Endothelial cell of umbilical vein (primary cell): ENCODE results near the gene GRPR. TPM values are rescaled to one million over a fixed set of nuclear protein-coding genes. Genes with fewer than 3 reads are reported as not detected.

Experiments
- BruUV-seq: library from RNA; stranded (reverse); fragments of 400-500 nt; replicated peaks from 2 replicates; lab custom pipeline; 2021; lab: Mats Ljungman, UMichigan
- CTCF ChIA-PET: fragments of 300-600, 350-600 bp; sonication (Branson Sonifier 250); formaldehyde crosslinking; loops from one replicate; lab custom pipeline; 2021; ENCODE audit warnings: antibody characterized with exemption, inconsistent platforms; lab: Charles Lee
- POLR2A ChIA-PET: fragments of 300-600, 350-600 bp; sonication (Branson Sonifier 250); formaldehyde crosslinking; loops from one replicate; lab custom pipeline; 2021; ENCODE audit warnings: antibody characterized with exemption, inconsistent platforms; lab: Charles Lee
- DNase-seq: peaks from one replicate; pipeline ENCODE4 v3.0.0-alpha.2; 2011; ENCODE audit warnings: low read depth, low spot score
- FAIRE-seq: peaks from 2 replicates; lab custom pipeline; 2011; peaks lifted over from hg19 to GRCh38; lab: Jason Lieb, UNC
- H2AFZ ChIP-seq: 2 replicates; pipeline ENCODE4 v1.6.0; 2012; ENCODE audit warnings: low read depth, low read length, control low read depth, inconsistent platforms
- H3K27ac ChIP-seq: 2 replicates; pipeline ENCODE4 v1.5.1; 2011; ENCODE audit warnings: low read depth, mild to moderate bottlenecking, control low read depth, low read length, moderate library complexity; ENCODE audit not compliant: insufficient read depth
- H3K27me3 ChIP-seq, 2 experiments: 2 replicates each; pipeline versions ENCODE4 v1.6.0 to v1.6.1; 2011; ENCODE audit warnings: low read length in 2 of 2, mixed read lengths in 1 of 2; ENCODE audit not compliant: control insufficient read depth in 2 of 2, insufficient read depth in 2 of 2
- H3K36me3 ChIP-seq, 2 experiments: 2 replicates in 1 of 2; 3 replicates in 1 of 2; pipeline ENCODE4 v1.5.1; 2011; ENCODE audit warnings: low read length in 2 of 2, mild to moderate bottlenecking in 1 of 2, moderate library complexity in 1 of 2; ENCODE audit not compliant: control insufficient read depth in 2 of 2, insufficient read depth in 2 of 2; ENCODE audit errors: extremely low read depth in 1 of 2
- H3K4me1 ChIP-seq: 3 replicates; pipeline ENCODE4 v1.5.1; 2011; ENCODE audit warnings: mild to moderate bottlenecking, low read length; ENCODE audit not compliant: control insufficient read depth, insufficient read depth; ENCODE audit errors: extremely low read depth
- H3K4me2 ChIP-seq: 2 replicates; pipeline ENCODE4 v1.6.1; 2011; ENCODE audit warnings: low read length, control low read depth, mixed read lengths; ENCODE audit not compliant: insufficient read depth
- H3K4me3 ChIP-seq, 3 experiments: fragments of 200-600 bp in 1 of 3; sonication (generic), shearing (Covaris generic) in 1 of 3; replicated peaks in 1 of 3; 2 replicates each; pipeline ENCODE4 v1.5.1; 2011 to 2016; ENCODE audit warnings: control low read depth in 3 of 3, low read length in 3 of 3, mild to moderate bottlenecking in 2 of 3, inconsistent platforms in 1 of 3, low read depth in 1 of 3, moderate library complexity in 1 of 3; ENCODE audit not compliant: insufficient read depth in 1 of 3
- H3K79me2 ChIP-seq: 2 replicates; pipeline ENCODE4 v1.6.0; 2012; ENCODE audit warnings: low read length, inconsistent platforms; ENCODE audit not compliant: control insufficient read depth, insufficient read depth
- H3K9ac ChIP-seq: replicated peaks from 2 replicates; pipeline ENCODE3; 2011; ENCODE audit warnings: low read length, control low read depth; ENCODE audit not compliant: insufficient read depth; ENCODE audit errors: extremely low read depth
- H3K9me1 ChIP-seq: replicated peaks from 3 replicates; pipeline ENCODE4 v1.6.0; 2011; ENCODE audit warnings: mild to moderate bottlenecking, low read length; ENCODE audit not compliant: control insufficient read depth, insufficient read depth; ENCODE audit errors: extremely low read depth
- H3K9me3 ChIP-seq: replicated peaks from 2 replicates; pipeline ENCODE4 v1.5.1; 2012; ENCODE audit warnings: low read length, inconsistent platforms; ENCODE audit not compliant: control insufficient read depth, insufficient read depth
- H4K20me1 ChIP-seq: replicated peaks from 2 replicates; pipeline ENCODE3; 2011; ENCODE audit warnings: mild to moderate bottlenecking, low read length; ENCODE audit not compliant: control insufficient read depth, insufficient read depth; ENCODE audit errors: extremely low read depth
- CTCF ChIP-seq, 2 donors: IDR thresholded peaks; 1 replicate in 1 of 2; 2 replicates in 1 of 2; pipeline ENCODE4 v1.5.1; 2011; ENCODE audit warnings: low read length in 2 of 2, mild to moderate bottlenecking in 2 of 2, moderate library complexity in 2 of 2, control low read depth in 1 of 2, inconsistent platforms in 1 of 2, low read depth in 1 of 2; ENCODE audit not compliant: insufficient read depth in 1 of 2; ENCODE audit errors: extremely low read depth in 1 of 2
- EZH2 ChIP-seq: IDR thresholded peaks from 2 replicates; pipeline ENCODE4 v1.6.1; 2012; ENCODE audit warnings: borderline replicate concordance, low read depth, mild to moderate bottlenecking, moderate library complexity, low read length, inconsistent platforms; ENCODE audit not compliant: severe bottlenecking
- FOS ChIP-seq: IDR thresholded peaks from 2 replicates; pipeline ENCODE4 v1.6.1; 2011; ENCODE audit warnings: mild to moderate bottlenecking, low read length, moderate library complexity, borderline replicate concordance; ENCODE audit not compliant: insufficient read depth
- GATA2 ChIP-seq: IDR thresholded peaks from 2 replicates; pipeline ENCODE4 v1.7.0; 2011; ENCODE audit warnings: low read depth, mild to moderate bottlenecking, moderate library complexity, mixed read lengths, low read length; ENCODE audit not compliant: insufficient read length, insufficient read depth
- JUN ChIP-seq: IDR thresholded peaks from 2 replicates; pipeline ENCODE4 v1.6.1; 2011; ENCODE audit warnings: borderline replicate concordance, low read depth; ENCODE audit not compliant: insufficient read length, insufficient read depth
- MAX ChIP-seq: IDR thresholded peaks from 2 replicates; pipeline ENCODE4 v1.6.1; 2011; ENCODE audit not compliant: insufficient read depth, insufficient read length
- MYC ChIP-seq: IDR thresholded peaks from one replicate; pipeline ENCODE4 v1.6.1; 2011; ENCODE audit warnings: mild to moderate bottlenecking, low read depth, low read length
- POLR2A ChIP-seq: IDR thresholded peaks from 2 replicates; pipeline ENCODE4 v1.6.1; 2012; ENCODE audit warnings: low read depth, mild to moderate bottlenecking, control low read depth, low read length
- POLR2AphosphoS5 ChIP-seq: IDR thresholded peaks from 2 replicates; pipeline ENCODE4 v1.6.1; 2012; ENCODE audit warnings: low read depth, mild to moderate bottlenecking, control low read depth, low read length, moderate library complexity; ENCODE audit not compliant: insufficient read depth
- dilution Hi-C: fragments of 300-500 bp; cut with MboI; formaldehyde crosslinking; loops from one replicate; pipeline ENCODE4 v1.15.0; 2019; ENCODE audit warnings: low sequenced_read_pairs; ENCODE audit not compliant: extremely low pct_ligation_motif_present
- intact Hi-C: fragments of 100-400 bp; cut with micrococcal nuclease; formaldehyde crosslinking; loops from one replicate; pipeline ENCODE4 v1.10.0; 2022
- polyA plus RNA-seq, 4 experiments: library from polyadenylated mRNA; depleted of rRNA in 3 of 4; stranded (reverse) in 3 of 4; unstranded in 1 of 4; fragments of >200 nt; gene quantifications; 2 replicates each; pipeline versions ENCODE4 v1.2.1 to v1.2.3, GENCODE V29; 2011 to 2012; ENCODE audit warnings: missing spikeins in 1 of 4
- total RNA-seq: library from RNA; stranded (reverse); gene quantifications from 2 replicates; pipeline ENCODE4 v1.2.3, GENCODE V29; 2021

The GRPR gene
- total and polyA plus RNA-seq, 2 donors (not counting 3 experiments of a cell fraction or from before 2014, with no cell fraction given) = 0.11 TPM; not detected in 1

GRCh38 chrX:16120431-16120830 lies 2.9 kb upstream of the GRPR start:
- no peak overlapping the region for H3K4me2 ChIP-seq
- no peaks in the 10 kb centered on the region for H4K20me1 ChIP-seq
- no peaks in the 10 kb centered on the region for H3K9me3 ChIP-seq
- H3K4me1 ChIP-seq = no peaks in the 10 kb centered on the region
- no peak for DNase-seq
- dilution Hi-C loops = no loop called here
- no peak overlapping the region for H3K4me3 ChIP-seq
- FAIRE-seq = no peak
- no peak overlapping the region for H3K27ac ChIP-seq
- CTCF ChIA-PET = no interaction called here
- intact Hi-C loops = loop anchor here (10.0 kb wide), 1 partner anchor 324 kb away; no protein-coding TSS in a partner anchor
- no peak for TF ChIP-seq MAX
- TF ChIP-seq POLR2AphosphoS5 = no peak
- H3K79me2 ChIP-seq = no peaks in the 10 kb centered on the region
- BruUV-seq = no TSS peak
- no peak overlapping the region for H2AFZ ChIP-seq
- no peaks in the 10 kb centered on the region for H3K36me3 ChIP-seq
- POLR2A ChIA-PET = no interaction called here
- no peaks in the 10 kb centered on the region for H3K9me1 ChIP-seq
- no peak overlapping the region for H3K9ac ChIP-seq
- peaks cover 0 to 5% of the 10 kb centered on the region in 2 experiments for H3K27me3 ChIP-seq

- Histone ChIP-seq H3K36me3 (no peaks in the 10 kb centered on the region), H2AFZ (no peak overlapping the region), H3K4me3 (no peak overlapping the region), H3K9me1 (no peaks in the 10 kb centered on the region), H3K4me2 (no peak overlapping the region), H3K79me2 (no peaks in the 10 kb centered on the region), H3K9ac (no peak overlapping the region), H3K27me3 (peaks cover 0 to 4% of the 10 kb centered on the region in 2 experiments), H4K20me1 (no peaks in the 10 kb centered on the region), H3K4me1 (no peaks in the 10 kb centered on the region), H3K27ac (no peak overlapping the region), H3K9me3 (no peaks in the 10 kb centered on the region)
- FAIRE-seq = no peak
- no TSS peak for BruUV-seq
- CTCF ChIA-PET = interaction anchor here (1.7 kb wide), 1 partner anchor 14 kb away, joined by 3 read pairs; no protein-coding TSS in a partner anchor
- dilution Hi-C loops (no loop called here), intact Hi-C loops (loop anchor here (10.0 kb wide), 1 partner anchor 321 kb away; no protein-coding TSS in a partner anchor)
- POLR2A ChIA-PET = no interaction called here
- no peak for DNase-seq
- TF ChIP-seq POLR2A = no peak
- TF ChIP-seq POLR2AphosphoS5 = no peak
- TF ChIP-seq CTCF (IDR thresholded peaks at IDR 0.05; ENCODE audit: extremely low read depth in 1 of 2, insufficient read depth in 1 of 2, low read depth in 1 of 2, low read length in 2 of 2) = no peak
- TF ChIP-seq MYC = no peak
- TF ChIP-seq JUN = no peak
- no peak for TF ChIP-seq GATA2
- TF ChIP-seq EZH2 = no peak
- TF ChIP-seq FOS = no peak
- TF ChIP-seq MAX = no peak
Measured at GRCh38 chrX:16124201-16124600, 836 bp downstream of the GRPR start.
